Ectodermal cell (in vitro differentiated cells): ENCODE results near the gene TLE3. TPM values are rescaled to one million over a fixed set of nuclear protein-coding genes. Genes with fewer than 3 reads are reported as not detected.
A peak's percentile ranks its signal among the peaks of the same experiment; 100 is the strongest.

Experiments
- H3K27ac ChIP-seq: 2 replicates; pipeline ENCODE4 v1.7.0; 2013; ENCODE audit warnings: mild to moderate bottlenecking, low read depth, low read length; ENCODE audit not compliant: insufficient read depth, poor library complexity, severe bottlenecking
- H3K27me3 ChIP-seq: 2 replicates; pipeline ENCODE4 v1.7.0; 2013; ENCODE audit warnings: mild to moderate bottlenecking, low read length; ENCODE audit not compliant: insufficient read depth, control insufficient read depth, poor library complexity, severe bottlenecking
- H3K36me3 ChIP-seq: one replicate; pipeline ENCODE4 v1.7.0; 2013; ENCODE audit warnings: low read length; ENCODE audit not compliant: control insufficient read depth, insufficient read depth
- H3K4me1 ChIP-seq: one replicate; pipeline ENCODE4 v1.7.0; 2013; ENCODE audit warnings: low read length; ENCODE audit not compliant: control insufficient read depth, insufficient read depth
- H3K4me3 ChIP-seq: 2 replicates; pipeline ENCODE4 v1.7.0; 2013; ENCODE audit warnings: low read depth, low read length, control low read depth; ENCODE audit not compliant: insufficient read depth
- H3K9me3 ChIP-seq: 2 replicates; pipeline ENCODE4 v1.7.0; 2013; ENCODE audit warnings: mild to moderate bottlenecking, low read length, moderate library complexity; ENCODE audit not compliant: control insufficient read depth
- WGBS, 2 experiments: methylation state at CpG; one replicate each; pipeline ENCODE4 v1.1.7; 2013; ENCODE audit warnings: missing lambda C conversion rate in 2 of 2; 5-methylcytosine and 5-hydroxymethylcytosine counted together
- polyA plus RNA-seq, 4 experiments: library from polyadenylated mRNA; stranded (reverse); fragments of 50-300 nt; gene quantifications; one replicate each; pipeline ENCODE4 v1.2.3, GENCODE V29; 2013

TLE3 gene
- polyA plus RNA-seq (2013, experiment 1 of 4), result 100.0 TPM
- polyA plus RNA-seq (2013, experiment 2 of 4), result 112 TPM
- 80.2 TPM for polyA plus RNA-seq (2013, experiment 3 of 4)
- 77.9 TPM for polyA plus RNA-seq (2013, experiment 4 of 4)

- WGBS, 2 experiments, result 0 to 1% methylated on average over 74 to 75 of the region's 77 CpGs
These were observed at the start of gene TLE3 for GRCh38 chr15:70097321-70098152. TSS of gene TLE3 (minus strand) at chr15:70097917. CDS start at chr15:70096798, 1,119 bp downstream.

DNA sequence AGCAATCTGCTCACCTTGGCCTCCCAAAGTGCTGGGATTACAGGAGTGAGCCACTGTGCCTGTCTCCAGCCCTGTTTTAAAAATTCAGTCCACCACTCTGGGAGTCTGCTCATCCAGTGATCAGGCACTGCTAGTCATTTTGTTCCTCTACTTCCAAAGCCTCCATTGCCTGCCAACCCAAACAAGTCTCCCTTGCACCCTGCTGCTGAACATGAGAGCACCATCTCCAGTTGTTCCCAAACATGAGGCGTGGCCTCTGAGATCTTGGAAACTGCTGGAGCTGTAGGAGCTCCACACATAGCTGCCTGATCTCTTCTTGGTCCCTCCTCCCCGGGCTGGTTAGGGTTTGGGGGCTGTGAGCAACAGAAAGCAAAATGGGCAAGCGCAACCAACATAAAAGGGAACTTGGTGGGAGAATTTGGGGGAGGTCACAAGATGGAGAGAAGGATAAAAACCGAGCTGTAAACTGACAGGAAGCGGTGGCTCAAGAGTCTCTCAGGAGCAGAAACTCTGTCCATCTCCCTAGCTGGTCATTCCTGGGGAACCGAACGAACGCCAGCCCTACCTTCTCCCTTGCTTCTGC, 49.6 kb upstream of the TLE3 start:
- Histone ChIP-seq H3K9me3 (no peaks in the 10 kb centered on the region), H3K4me1 (peaks cover 23% of the 10 kb centered on the region), H3K27me3 (no peaks in the 10 kb centered on the region), H3K36me3 (no peaks in the 10 kb centered on the region), H3K4me3 (no peak overlapping the region), H3K27ac (no peak overlapping the region)
- 80 to 88% methylated on average over 8 of the region's 8 CpGs for WGBS, 2 experiments

More at GRCh38 chr15:70097321-70098152, at the start of gene TLE3:
- Histone ChIP-seq H3K27ac (peak within 1 kb of the TSS; percentile 97), H3K9me3 (no peaks in the 10 kb centered on the region), H3K4me3 (peak within 1 kb of the TSS; percentile 90), H3K27me3 (no peaks in the 10 kb centered on the region), H3K4me1 (peaks cover 34% of the 10 kb centered on the region), H3K36me3 (peaks cover 5% of the 10 kb centered on the region)

DNA sequence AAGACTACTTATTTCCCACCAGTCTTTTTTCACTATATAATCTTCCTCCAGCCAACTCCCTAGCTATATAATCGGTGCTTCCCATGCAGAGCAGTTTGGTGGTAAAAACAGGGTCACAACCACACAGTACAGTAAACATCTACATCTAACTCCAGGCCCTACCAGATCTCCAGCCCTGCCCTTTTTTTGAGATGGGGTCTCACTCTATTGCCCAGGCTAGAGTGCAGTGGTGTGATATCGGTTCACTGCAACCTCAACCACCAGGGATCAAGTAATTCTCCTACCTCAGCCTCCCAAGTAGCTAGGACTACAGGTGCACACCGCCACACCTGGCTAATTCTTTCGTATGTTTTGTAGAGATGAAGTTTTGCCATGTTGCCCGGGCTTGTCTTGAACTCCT, 49.1 kb upstream of the TLE3 start:
- no peaks in the 10 kb centered on the region for H3K9me3 ChIP-seq
- peaks cover 23% of the 10 kb centered on the region for H3K4me1 ChIP-seq
- no peaks in the 10 kb centered on the region for H3K27me3 ChIP-seq
- H3K27ac ChIP-seq, result no peak overlapping the region
- no peaks in the 10 kb centered on the region for H3K36me3 ChIP-seq
- no peak overlapping the region for H3K4me3 ChIP-seq
- WGBS, 2 experiments, result 91 to 96% methylated on average over 5 of the region's 5 CpGs

- H3K4me3 ChIP-seq, result no peak overlapping the region
- H3K27ac ChIP-seq, result no peak overlapping the region
- no peaks in the 10 kb centered on the region for H3K27me3 ChIP-seq
- no peaks in the 10 kb centered on the region for H3K36me3 ChIP-seq
- H3K4me1 ChIP-seq, result peaks cover 23% of the 10 kb centered on the region
- H3K9me3 ChIP-seq, result no peaks in the 10 kb centered on the region
These were observed 48.4 kb upstream of the TLE3 start for GRCh38 chr15:70146162-70146561.

DNA sequence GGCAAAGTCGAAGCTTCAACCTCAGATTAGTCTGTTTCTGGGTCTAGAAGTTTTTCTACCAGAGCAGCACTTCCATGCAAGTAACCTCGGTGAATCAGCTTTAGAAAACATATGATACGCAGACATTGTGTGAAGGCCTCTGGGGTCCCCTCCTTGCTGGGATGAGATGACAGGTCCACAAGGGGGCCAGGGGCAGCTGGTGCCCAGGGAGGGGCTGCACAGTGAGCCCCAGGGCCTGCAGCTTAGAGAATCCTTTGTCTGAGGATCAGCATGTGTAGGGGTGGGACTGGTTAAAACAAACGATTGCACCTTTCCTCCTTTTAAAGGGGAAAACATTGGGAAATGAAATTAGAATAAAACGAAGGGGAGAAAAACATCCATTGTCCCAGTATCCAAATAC, 47.5 kb upstream of the TLE3 start:
- H3K27me3 ChIP-seq, result no peaks in the 10 kb centered on the region
- peaks cover 23% of the 10 kb centered on the region for H3K4me1 ChIP-seq
- 55 to 69% methylated on average over 5 of the region's 5 CpGs for WGBS, 2 experiments
- H3K4me3 ChIP-seq, result no peak overlapping the region
- no peak overlapping the region for H3K27ac ChIP-seq
- no peaks in the 10 kb centered on the region for H3K9me3 ChIP-seq
- no peaks in the 10 kb centered on the region for H3K36me3 ChIP-seq

DNA sequence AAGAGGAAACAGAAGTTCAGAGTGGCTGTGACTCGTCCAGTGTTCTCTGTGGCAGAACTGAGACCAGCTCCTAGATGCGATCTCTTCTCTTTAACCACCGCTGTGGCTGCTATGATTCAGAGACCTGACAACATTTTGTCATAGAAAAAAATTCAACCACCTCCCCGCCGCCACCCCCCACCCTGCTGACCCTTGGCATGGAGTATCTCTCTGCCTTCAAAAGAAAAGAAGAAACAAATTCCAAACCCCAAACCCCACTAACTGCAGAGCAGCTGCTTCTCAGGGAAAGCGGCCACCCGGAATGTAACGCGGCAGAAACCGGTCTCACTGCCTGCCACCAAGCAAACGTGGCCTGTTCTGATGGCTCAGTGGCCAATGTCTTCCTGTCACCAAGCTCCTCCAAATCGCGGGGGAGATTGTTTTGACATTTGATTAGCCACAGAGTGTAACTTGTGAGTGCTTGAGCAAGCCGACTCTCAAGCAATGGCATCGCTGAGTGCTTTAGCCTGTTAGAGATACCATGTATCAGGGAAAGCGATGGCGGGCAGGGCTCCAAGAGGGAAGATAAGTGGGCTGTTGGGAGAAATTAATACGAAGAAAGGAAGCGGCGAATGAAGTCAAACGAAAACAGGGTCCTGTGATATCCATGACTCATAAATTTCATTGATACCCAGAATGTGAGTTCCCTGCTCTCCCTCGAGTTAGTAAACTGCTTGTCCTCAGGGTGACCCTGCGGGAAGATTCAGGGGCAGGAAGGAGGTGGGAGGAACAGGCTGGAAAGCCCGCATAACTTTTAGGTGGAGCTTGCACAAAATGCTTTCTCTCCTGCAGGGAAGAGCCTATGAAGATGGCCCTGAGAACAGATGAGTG, 44.8 kb upstream of the TLE3 start:
- peaks cover 23% of the 10 kb centered on the region for H3K4me1 ChIP-seq
- no peak overlapping the region for H3K27ac ChIP-seq
- H3K4me3 ChIP-seq, result no peak overlapping the region
- H3K9me3 ChIP-seq, result no peaks in the 10 kb centered on the region
- WGBS, 2 experiments, result 76 to 81% methylated on average over 24 of the region's 24 CpGs
- H3K36me3 ChIP-seq, result no peaks in the 10 kb centered on the region
- H3K27me3 ChIP-seq, result no peaks in the 10 kb centered on the region

GRCh38 chr15:70142072-70142321, 44.3 kb upstream of the TLE3 start:
- Histone ChIP-seq H3K36me3 (no peaks in the 10 kb centered on the region), H3K27me3 (no peaks in the 10 kb centered on the region), H3K4me3 (no peak overlapping the region), H3K9me3 (no peaks in the 10 kb centered on the region), H3K4me1 (peaks cover 23% of the 10 kb centered on the region), H3K27ac (no peak overlapping the region)

GRCh38 chr15:70141376-70142071, 43.8 kb upstream of the TLE3 start:
- H3K9me3 ChIP-seq, result no peaks in the 10 kb centered on the region
- peaks cover 23% of the 10 kb centered on the region for H3K4me1 ChIP-seq
- H3K27ac ChIP-seq, result no peak overlapping the region
- no peak overlapping the region for H3K4me3 ChIP-seq
- H3K27me3 ChIP-seq, result no peaks in the 10 kb centered on the region
- WGBS, 2 experiments, result 93 to 94% methylated on average over 10 of the region's 10 CpGs
- H3K36me3 ChIP-seq, result no peaks in the 10 kb centered on the region

- 32 to 38% methylated on average over 12 of the region's 12 CpGs for WGBS, 2 experiments
These were observed 43.0 kb upstream of the TLE3 start for GRCh38 chr15:70140543-70141375.

More at GRCh38 chr15:70140543-70141375, 43.0 kb upstream of the TLE3 start:
- Histone ChIP-seq H3K9me3 (no peaks in the 10 kb centered on the region), H3K36me3 (no peaks in the 10 kb centered on the region), H3K4me1 (peaks cover 23% of the 10 kb centered on the region), H3K27ac (no peak overlapping the region), H3K27me3 (no peaks in the 10 kb centered on the region), H3K4me3 (no peak overlapping the region)
